Measurements from ENCODE around the gene CYP46A1.

The CYP46A1 gene

DNA sequence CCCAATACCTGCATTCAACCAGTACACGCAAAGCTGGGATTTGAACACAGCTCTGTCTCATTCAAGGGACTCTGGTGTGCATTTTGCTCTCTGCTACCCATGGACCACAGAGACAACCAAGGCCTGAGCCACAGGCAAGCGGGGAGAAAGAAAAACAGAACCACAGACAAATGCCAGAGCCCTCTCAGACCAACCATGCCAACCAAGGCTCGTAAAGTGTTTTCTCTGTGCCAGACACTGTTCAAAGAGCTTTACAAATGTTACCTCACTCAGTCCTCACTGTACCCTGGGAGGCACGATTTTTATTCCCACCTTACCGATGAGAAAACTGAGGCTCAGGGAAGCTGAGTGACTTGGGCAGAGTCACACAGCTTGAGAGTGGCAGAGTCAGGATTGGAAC lies 76.7 kb downstream of the CYP46A1 start:
- TF ChIP-seq TCF12 (IDR thresholded peaks at IDR 0.05; ENCODE audit: low read depth) (no peak), YY1 (IDR thresholded peaks at IDR 0.05; ENCODE audit: low read depth) (no peak), ZBTB7A (IDR thresholded peaks at IDR 0.05; ENCODE audit: low read depth) (no peak), TAF1 (IDR thresholded peaks at IDR 0.05; ENCODE audit: low read depth) (no peak), FOXM1 (IDR thresholded peaks at IDR 0.05; ENCODE audit: borderline replicate concordance, low read depth) (no peak), TEAD4 (IDR thresholded peaks at IDR 0.05) (no peak), RAD21 (IDR thresholded peaks at IDR 0.05; ENCODE audit: low read depth) (no peak), CREB1 (IDR thresholded peaks at IDR 0.05; ENCODE audit: low read depth) (no peak), NFIC (IDR thresholded peaks at IDR 0.05) (no peak)

DNA sequence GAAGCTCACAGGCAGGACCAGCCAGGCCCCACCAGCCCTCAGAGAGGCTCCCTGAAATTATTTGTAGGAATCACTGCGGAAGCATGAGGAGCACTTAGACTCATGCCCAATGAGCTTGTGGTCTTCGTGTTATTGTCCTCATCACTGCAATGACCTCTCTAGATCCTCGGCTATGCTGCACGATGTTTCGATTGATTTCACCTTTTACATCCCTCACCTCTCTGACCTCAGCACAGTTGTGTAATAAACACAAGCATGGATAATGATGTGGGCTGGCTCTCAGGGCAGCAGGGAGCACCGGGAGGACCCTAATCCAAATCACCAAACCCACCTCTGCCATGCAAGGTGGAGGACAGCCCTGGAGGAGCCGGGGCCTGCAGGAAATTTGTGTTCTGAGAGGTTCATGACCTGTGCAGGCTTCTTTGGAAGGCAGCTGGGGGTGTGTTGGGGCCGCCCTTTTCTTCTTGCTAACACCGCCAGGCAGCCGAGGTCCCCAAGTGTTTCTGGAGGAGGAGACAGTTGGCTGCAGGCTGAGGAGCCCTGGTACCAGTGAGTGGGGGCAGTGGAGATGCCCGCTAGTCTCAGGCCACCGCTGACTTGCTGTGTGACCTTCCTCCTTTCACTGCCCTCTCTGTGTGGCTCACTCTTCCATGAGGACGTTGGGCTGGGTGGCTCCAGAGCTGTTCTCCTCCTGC lies 79.6 kb downstream of the CYP46A1 start:
- no peak for TF ChIP-seq TAF1 (IDR thresholded peaks at IDR 0.05; ENCODE audit: low read depth)
- no peak for TF ChIP-seq RAD21 (IDR thresholded peaks at IDR 0.05; ENCODE audit: low read depth)
- TF ChIP-seq EGR1 (IDR thresholded peaks at IDR 0.05) = no peak
- TF ChIP-seq, protein P1, sequence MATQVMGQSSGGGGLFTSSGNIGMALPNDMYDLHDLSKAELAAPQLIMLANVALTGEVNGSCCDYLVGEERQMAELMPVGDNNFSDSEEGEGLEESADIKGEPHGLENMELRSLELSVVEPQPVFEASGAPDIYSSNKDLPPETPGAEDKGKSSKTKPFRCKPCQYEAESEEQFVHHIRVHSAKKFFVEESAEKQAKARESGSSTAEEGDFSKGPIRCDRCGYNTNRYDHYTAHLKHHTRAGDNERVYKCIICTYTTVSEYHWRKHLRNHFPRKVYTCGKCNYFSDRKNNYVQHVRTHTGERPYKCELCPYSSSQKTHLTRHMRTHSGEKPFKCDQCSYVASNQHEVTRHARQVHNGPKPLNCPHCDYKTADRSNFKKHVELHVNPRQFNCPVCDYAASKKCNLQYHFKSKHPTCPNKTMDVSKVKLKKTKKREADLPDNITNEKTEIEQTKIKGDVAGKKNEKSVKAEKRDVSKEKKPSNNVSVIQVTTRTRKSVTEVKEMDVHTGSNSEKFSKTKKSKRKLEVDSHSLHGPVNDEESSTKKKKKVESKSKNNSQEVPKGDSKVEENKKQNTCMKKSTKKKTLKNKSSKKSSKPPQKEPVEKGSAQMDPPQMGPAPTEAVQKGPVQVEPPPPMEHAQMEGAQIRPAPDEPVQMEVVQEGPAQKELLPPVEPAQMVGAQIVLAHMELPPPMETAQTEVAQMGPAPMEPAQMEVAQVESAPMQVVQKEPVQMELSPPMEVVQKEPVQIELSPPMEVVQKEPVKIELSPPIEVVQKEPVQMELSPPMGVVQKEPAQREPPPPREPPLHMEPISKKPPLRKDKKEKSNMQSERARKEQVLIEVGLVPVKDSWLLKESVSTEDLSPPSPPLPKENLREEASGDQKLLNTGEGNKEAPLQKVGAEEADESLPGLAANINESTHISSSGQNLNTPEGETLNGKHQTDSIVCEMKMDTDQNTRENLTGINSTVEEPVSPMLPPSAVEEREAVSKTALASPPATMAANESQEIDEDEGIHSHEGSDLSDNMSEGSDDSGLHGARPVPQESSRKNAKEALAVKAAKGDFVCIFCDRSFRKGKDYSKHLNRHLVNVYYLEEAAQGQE (IDR thresholded peaks at IDR 0.05; ENCODE audit: low read depth) = no peak
- no peak for TF ChIP-seq EP300 (IDR thresholded peaks at IDR 0.05; ENCODE audit: borderline replicate concordance)
- no peak for TF ChIP-seq TEAD4 (IDR thresholded peaks at IDR 0.05)
- TF ChIP-seq ZBTB7A (IDR thresholded peaks at IDR 0.05; ENCODE audit: low read depth) = no peak
- TF ChIP-seq TCF12 (IDR thresholded peaks at IDR 0.05; ENCODE audit: low read depth) = no peak
- no peak for TF ChIP-seq CEBPB (IDR thresholded peaks at IDR 0.05)

DNA sequence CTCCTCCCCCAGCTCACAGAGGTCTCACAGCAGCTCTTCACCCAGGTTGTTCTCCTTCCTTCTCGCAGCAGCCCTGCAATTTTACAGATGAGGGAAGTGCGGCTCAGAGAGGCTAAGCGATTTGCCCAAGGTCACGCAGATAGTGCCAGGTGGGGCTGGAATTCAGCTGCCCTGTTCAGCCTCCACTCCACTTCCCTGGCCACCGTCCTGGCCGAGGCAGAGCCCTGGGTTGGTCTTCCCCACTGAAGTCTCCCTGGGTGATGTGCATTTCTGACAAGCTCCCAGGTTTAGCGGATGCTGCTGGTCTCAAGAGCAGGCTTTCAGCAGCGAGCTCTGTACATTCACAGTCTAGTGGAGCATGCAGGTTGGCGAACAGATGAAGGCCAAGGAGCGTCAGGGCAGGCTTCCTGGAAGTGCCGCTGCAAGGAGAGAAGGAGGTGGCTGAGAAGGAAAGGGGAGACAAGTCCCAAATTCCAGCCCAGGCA lies 80.2 kb downstream of the CYP46A1 start:
- TF ChIP-seq, protein P2, sequence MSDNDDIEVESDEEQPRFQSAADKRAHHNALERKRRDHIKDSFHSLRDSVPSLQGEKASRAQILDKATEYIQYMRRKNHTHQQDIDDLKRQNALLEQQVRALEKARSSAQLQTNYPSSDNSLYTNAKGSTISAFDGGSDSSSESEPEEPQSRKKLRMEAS (IDR thresholded peaks at IDR 0.05) = no peak
- no peak for TF ChIP-seq TAF1 (IDR thresholded peaks at IDR 0.05; ENCODE audit: low read depth)
- TF ChIP-seq TEAD4 (IDR thresholded peaks at IDR 0.05) = no peak
- TF ChIP-seq YY1 (IDR thresholded peaks at IDR 0.05; ENCODE audit: low read depth) = no peak
- no peak for TF ChIP-seq EP300 (IDR thresholded peaks at IDR 0.05; ENCODE audit: borderline replicate concordance)
- TF ChIP-seq ZBTB7A (IDR thresholded peaks at IDR 0.05; ENCODE audit: low read depth) = no peak
- no peak for TF ChIP-seq CEBPB (IDR thresholded peaks at IDR 0.05)
- TF ChIP-seq EGR1 (IDR thresholded peaks at IDR 0.05) = no peak
- no peak for TF ChIP-seq TCF12 (IDR thresholded peaks at IDR 0.05; ENCODE audit: low read depth)
- TF ChIP-seq, protein P3, sequence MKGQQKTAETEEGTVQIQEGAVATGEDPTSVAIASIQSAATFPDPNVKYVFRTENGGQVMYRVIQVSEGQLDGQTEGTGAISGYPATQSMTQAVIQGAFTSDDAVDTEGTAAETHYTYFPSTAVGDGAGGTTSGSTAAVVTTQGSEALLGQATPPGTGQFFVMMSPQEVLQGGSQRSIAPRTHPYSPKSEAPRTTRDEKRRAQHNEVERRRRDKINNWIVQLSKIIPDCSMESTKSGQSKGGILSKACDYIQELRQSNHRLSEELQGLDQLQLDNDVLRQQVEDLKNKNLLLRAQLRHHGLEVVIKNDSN (IDR thresholded peaks at IDR 0.05) = no peak
- no peak for TF ChIP-seq NFIC (IDR thresholded peaks at IDR 0.05)
- TF ChIP-seq FOXM1 (IDR thresholded peaks at IDR 0.05; ENCODE audit: borderline replicate concordance, low read depth) = no peak
- TF ChIP-seq RAD21 (IDR thresholded peaks at IDR 0.05; ENCODE audit: low read depth) = no peak
- TF ChIP-seq, protein P1 (IDR thresholded peaks at IDR 0.05; ENCODE audit: low read depth) = no peak
- no peak for TF ChIP-seq CREB1 (IDR thresholded peaks at IDR 0.05; ENCODE audit: low read depth)

DNA sequence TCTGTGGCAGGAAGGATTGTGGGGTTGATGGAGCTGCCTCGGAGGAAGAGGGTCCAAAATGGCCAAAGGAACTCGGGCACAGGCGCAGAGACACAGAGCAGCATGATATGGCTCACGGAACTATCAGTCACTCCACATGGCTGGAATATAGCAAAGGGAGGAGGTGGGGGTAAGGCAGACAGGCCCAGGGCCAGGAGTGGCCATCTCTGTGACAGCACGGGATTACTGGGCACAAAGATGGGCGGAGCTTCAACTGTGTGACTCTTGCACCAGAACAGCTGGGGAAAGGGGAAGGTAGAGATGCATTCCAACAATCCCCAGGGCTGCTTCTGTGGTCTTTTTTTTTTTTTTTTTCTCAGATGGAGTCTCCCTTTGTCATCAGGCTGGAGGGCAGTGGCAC lies 84.3 kb downstream of the CYP46A1 start:
- TF ChIP-seq RAD21 (IDR thresholded peaks at IDR 0.05; ENCODE audit: low read depth) = no peak
- TF ChIP-seq CREB1 (IDR thresholded peaks at IDR 0.05; ENCODE audit: low read depth) = no peak
- no peak for TF ChIP-seq EP300 (IDR thresholded peaks at IDR 0.05; ENCODE audit: borderline replicate concordance)
- TF ChIP-seq, protein P3 (IDR thresholded peaks at IDR 0.05) = no peak
- TF ChIP-seq TCF12 (IDR thresholded peaks at IDR 0.05; ENCODE audit: low read depth) = no peak
- no peak for TF ChIP-seq NFIC (IDR thresholded peaks at IDR 0.05)
- TF ChIP-seq, protein P1 (IDR thresholded peaks at IDR 0.05; ENCODE audit: low read depth) = no peak
- no peak for TF ChIP-seq TAF1 (IDR thresholded peaks at IDR 0.05; ENCODE audit: low read depth)
- no peak for TF ChIP-seq TEAD4 (IDR thresholded peaks at IDR 0.05)
- TF ChIP-seq CEBPB (IDR thresholded peaks at IDR 0.05) = no peak
- no peak for TF ChIP-seq YY1 (IDR thresholded peaks at IDR 0.05; ENCODE audit: low read depth)
- TF ChIP-seq, protein P2 (IDR thresholded peaks at IDR 0.05) = no peak
- TF ChIP-seq FOXM1 (IDR thresholded peaks at IDR 0.05; ENCODE audit: borderline replicate concordance, low read depth) = no peak
- no peak for TF ChIP-seq EGR1 (IDR thresholded peaks at IDR 0.05)
